AG04450 (cell line): ENCODE measurements around the gene PER3. TPM values are rescaled to one million over a fixed set of nuclear protein-coding genes. Genes with fewer than 3 reads are reported as not detected.

ENCODE experiments used
- CTCF ChIA-PET: fragments of 300-600, 350-600 bp; formaldehyde crosslinking; extraction: SDS; loops from one replicate; lab custom pipeline; 2022; ENCODE audit warnings: antibody characterized with exemption, inconsistent platforms; lab: Charles Lee
- POLR2A ChIA-PET: fragments of 350-600 bp; formaldehyde crosslinking; extraction: SDS; loops from one replicate; lab custom pipeline; 2021; ENCODE audit warnings: antibody characterized with exemption, inconsistent platforms; lab: Yijun Ruan, JAX
- DNase-seq: peaks from one replicate; pipeline ENCODE4 v3.0.0-alpha.2; 2011; ENCODE audit warnings: low read depth, low spot score
- H3K27ac ChIP-seq: one replicate; pipeline ENCODE4 v1.5.1; 2012; ENCODE audit warnings: low read depth, low read length, control low read depth
- H3K27me3 ChIP-seq: one replicate; pipeline ENCODE4 v1.6.0; 2012; ENCODE audit warnings: low read length; ENCODE audit not compliant: control insufficient read depth, insufficient read depth
- H3K4me3 ChIP-seq: 2 replicates; pipeline ENCODE4 v1.5.1; 2011; ENCODE audit warnings: mild to moderate bottlenecking, low read depth, low read length, control low read depth
- H3K9me3 ChIP-seq: 2 replicates; pipeline ENCODE4 v1.5.1; 2012; ENCODE audit warnings: low read length; ENCODE audit not compliant: control insufficient read depth, insufficient read depth
- CTCF ChIP-seq: IDR thresholded peaks from 2 replicates; pipeline ENCODE4 v1.5.1; 2011; ENCODE audit warnings: low read depth, low read length, control low read depth, inconsistent platforms
- polyA plus RNA-seq: library from polyadenylated mRNA; depleted of rRNA; stranded (reverse); fragments of >200 nt; gene quantifications from 2 replicates; pipeline ENCODE4 v1.2.3, GENCODE V29; 2011

Gene PER3
- polyA plus RNA-seq, 1 experiment: 9.1 TPM

GRCh38 chr1:7813677-7814373 lies 29.7 kb downstream of the PER3 start:
- DNase-seq: no peak
- Histone ChIP-seq H3K4me3 (no peak overlapping the region), H3K9me3 (peaks cover 5% of the 10 kb centered on the region), H3K27ac (no peak overlapping the region), H3K27me3 (no peaks in the 10 kb centered on the region)
- ChIA-PET POLR2A (no interaction called here), CTCF (no interaction called here)
- no peak for TF ChIP-seq CTCF

GRCh38 chr1:7821282-7821681 lies 37.2 kb downstream of the PER3 start:
- no peaks in the 10 kb centered on the region for H3K27me3 ChIP-seq
- no peak overlapping the region for H3K4me3 ChIP-seq
- ChIA-PET CTCF (interaction anchor here (0.9 kb wide), 1 partner anchor 13 kb away, joined by 3 read pairs; no protein-coding TSS in a partner anchor), POLR2A (no interaction called here)
- H3K9me3 ChIP-seq: no peaks in the 10 kb centered on the region
- DNase-seq: no peak
- no peak for TF ChIP-seq CTCF
- no peak overlapping the region for H3K27ac ChIP-seq

GRCh38 chr1:7824701-7825100 lies 40.6 kb downstream of the PER3 start:
- CTCF ChIA-PET: interaction anchor here (0.6 kb wide), 1 partner anchor 16 kb away, joined by 3 read pairs; no protein-coding TSS in a partner anchor
- POLR2A ChIA-PET: no interaction called here
- TF ChIP-seq CTCF: no peak
- Histone ChIP-seq H3K27me3 (no peaks in the 10 kb centered on the region), H3K27ac (no peak overlapping the region), H3K9me3 (no peaks in the 10 kb centered on the region; the same call in 1 of the 2 replicates), H3K4me3 (no peak overlapping the region)
- no peak for DNase-seq

GRCh38 chr1:7826363-7826762 lies 42.3 kb downstream of the PER3 start:
- CTCF ChIA-PET: no interaction called here
- no peak for TF ChIP-seq CTCF
- no peak for DNase-seq
- POLR2A ChIA-PET: no interaction called here
- Histone ChIP-seq H3K9me3 (no peaks in the 10 kb centered on the region; the same call in 1 of the 2 replicates), H3K27ac (no peak overlapping the region), H3K27me3 (no peaks in the 10 kb centered on the region), H3K4me3 (no peak overlapping the region)
